ENCODE measurements around the gene PLEKHA3. TPM values are rescaled to one million over a fixed set of nuclear protein-coding genes. Genes with fewer than 3 reads are reported as not detected.

Gene PLEKHA3
- total and polyA plus RNA-seq, 10 of the 15 experiments (the other 5 are each of a cell fraction or from before 2014, with no cell fraction given): 1.4 to 21.1 (median 7.4) TPM

DNA sequence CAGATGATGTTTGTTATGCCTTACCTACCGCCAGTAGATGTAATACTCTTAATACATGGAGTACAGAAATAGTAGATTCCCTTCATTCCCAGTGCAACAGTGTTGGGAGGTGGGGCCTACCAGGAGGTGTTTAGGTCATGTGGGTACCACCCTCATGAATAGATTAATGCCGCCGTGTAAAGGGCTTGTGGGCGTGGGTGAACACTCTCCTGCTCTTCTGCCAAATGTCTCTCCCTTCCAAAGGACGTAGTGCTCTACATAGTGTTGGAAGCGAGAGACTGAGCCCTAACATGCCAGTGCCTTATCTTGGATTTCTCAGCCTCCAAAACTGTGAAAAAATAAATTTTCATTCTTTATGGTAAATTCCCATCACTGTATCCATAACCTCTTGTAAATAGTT lies 30.1 kb downstream of the PLEKHA3 start:
- ATAC-seq (no peak), FAIRE-seq (no peak), DNase-seq (ENCODE audit: low read depth, low spot score) (no peak)
- SMC1A ChIA-PET (ENCODE audit: uncharacterized antibody, unreplicated experiment): no interaction called here
- no TSS peak for BruUV-seq (replicated peaks)
- in situ Hi-C loops (cut with MboI): no loop called here
- 93% methylated on average over 6 of the region's 6 CpGs for WGBS (ENCODE audit: insufficient coverage, insufficient replicate concordance, low lambda C conversion rate, missing lambda C conversion rate)
- H3K27ac ChIP-seq (ENCODE audit: control insufficient read depth, insufficient read depth): no peak overlapping the region
- H3K4me1 ChIP-seq (ENCODE audit: control insufficient read depth, insufficient read depth, low read length): no peaks in the 10 kb centered on the region
- TF ChIP-seq NFXL1 (IDR thresholded peaks at IDR 0.05; ENCODE audit: borderline replicate concordance): no peak
- TF ChIP-seq CBX5 (IDR thresholded peaks at IDR 0.05; ENCODE audit: low read depth): no peak
- no peaks in the 10 kb centered on the region for H4K20me1 ChIP-seq (ENCODE audit: control insufficient read depth, insufficient read depth)
- CTCF ChIA-PET: no interaction called here
- no peaks in the 10 kb centered on the region for H3K79me2 ChIP-seq (ENCODE audit: control insufficient read depth, insufficient read depth, low read length)
- H3K4me3 ChIP-seq: no peak overlapping the region
- no peak overlapping the region for H2AFZ ChIP-seq (ENCODE audit: control insufficient read depth, low read depth, low read length)
- intact Hi-C loops (cut with micrococcal nuclease; ENCODE audit: unreplicated experiment): no loop called here
- RAD21 ChIA-PET (ENCODE audit: unreplicated experiment): no interaction called here
- POLR2A ChIA-PET: no interaction called here
- H3K9ac ChIP-seq (ENCODE audit: control insufficient read depth, insufficient read depth, low read length): no peak overlapping the region
- no peaks in the 10 kb centered on the region; a peak in 1 of 4 replicates for H3K36me3 ChIP-seq (ENCODE audit: control insufficient read depth in 2 of 2, insufficient read depth in 2 of 2, low read length in 1 of 2)
- no peak overlapping the region for H3K4me2 ChIP-seq (ENCODE audit: control insufficient read depth, insufficient read depth)
- no peaks in the 10 kb centered on the region for H3K9me3 ChIP-seq (replicated peaks; ENCODE audit: control insufficient read depth, insufficient read depth, low read length)
- no peaks in the 10 kb centered on the region for H3K27me3 ChIP-seq (replicated peaks in 1 of 2; ENCODE audit: control insufficient read depth in 2 of 2, insufficient read depth in 2 of 2, low read length in 1 of 2)

DNA sequence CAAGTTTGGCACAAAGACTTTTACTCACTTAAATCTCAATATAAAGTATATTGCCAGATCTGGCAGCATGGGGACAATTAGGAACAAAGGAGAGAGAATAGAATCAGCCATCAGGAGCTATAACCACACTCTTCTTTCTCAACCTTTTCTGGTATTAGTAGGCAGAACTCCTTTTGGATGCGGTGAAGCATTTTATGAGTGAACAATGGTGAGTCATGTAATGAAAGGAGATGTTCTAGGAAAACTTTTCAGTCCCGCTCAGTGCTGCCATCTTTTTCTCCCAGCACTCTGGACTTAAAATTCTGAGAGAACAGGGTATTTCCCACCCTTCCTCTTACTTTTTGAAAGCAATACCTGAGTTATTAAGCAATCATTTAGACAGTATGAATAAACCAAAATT lies 32.2 kb downstream of the PLEKHA3 start:
- H3K36me3 ChIP-seq (ENCODE audit: control insufficient read depth in 2 of 2, insufficient read depth in 2 of 2, low read length in 1 of 2): no peaks in the 10 kb centered on the region; a peak in 1 of 4 replicates
- FAIRE-seq (no peak), ATAC-seq (no peak), DNase-seq (ENCODE audit: low read depth, low spot score) (no peak)
- ChIA-PET CTCF (no interaction called here), POLR2A (interaction anchor here (0.9 to 1.1 kb wide), 2 partner anchors 15 to 16 kb away, joined by 3 read pairs; no protein-coding TSS in a partner anchor), RAD21 (ENCODE audit: unreplicated experiment) (interaction anchor here (1.1 kb wide), 1 partner anchor 30 kb away, joined by 3 read pairs; no protein-coding TSS in a partner anchor), SMC1A (ENCODE audit: uncharacterized antibody, unreplicated experiment) (interaction anchor here (1.3 to 1.6 kb wide), 2 partner anchors 11 to 30 kb away, joined by 4 read pairs; no protein-coding TSS in a partner anchor)
- H2AFZ ChIP-seq (ENCODE audit: control insufficient read depth, low read depth, low read length): no peak overlapping the region
- no peak overlapping the region for H3K4me3 ChIP-seq
- no TSS peak for BruUV-seq (replicated peaks)
- no peaks in the 10 kb centered on the region for H3K27me3 ChIP-seq (replicated peaks in 1 of 2; ENCODE audit: control insufficient read depth in 2 of 2, insufficient read depth in 2 of 2, low read length in 1 of 2)
- H3K4me2 ChIP-seq (ENCODE audit: control insufficient read depth, insufficient read depth): no peak overlapping the region
- 82% methylated on average over 2 of the region's 2 CpGs for WGBS (ENCODE audit: insufficient coverage, insufficient replicate concordance, low lambda C conversion rate, missing lambda C conversion rate)
- intact Hi-C loops (cut with micrococcal nuclease; ENCODE audit: unreplicated experiment): no loop called here
- no peaks in the 10 kb centered on the region for H4K20me1 ChIP-seq (ENCODE audit: control insufficient read depth, insufficient read depth)
- H3K4me1 ChIP-seq (ENCODE audit: control insufficient read depth, insufficient read depth, low read length): no peaks in the 10 kb centered on the region
- no peaks in the 10 kb centered on the region for H3K9me3 ChIP-seq (replicated peaks; ENCODE audit: control insufficient read depth, insufficient read depth, low read length)
- TF ChIP-seq RUNX3 (IDR thresholded peaks at IDR 0.05; ENCODE audit: low read length) (no peak), NFYB (IDR thresholded peaks at IDR 0.05; ENCODE audit: insufficient read depth, low read depth, low read length) (no peak), CREM (IDR thresholded peaks at IDR 0.05; ENCODE audit: low read depth) (no peak), ZZZ3 (IDR thresholded peaks at IDR 0.05; ENCODE audit: control insufficient read depth, insufficient read length, low read depth) (no peak), CHD1 (IDR thresholded peaks at IDR 0.05; ENCODE audit: low read depth, low read length) (no peak), MYC (IDR thresholded peaks at IDR 0.05; ENCODE audit: insufficient read depth, insufficient read length, insufficient replicate concordance, low read length, severe bottlenecking) (no peak), NRF1 (conservative IDR thresholded peaks at IDR 0.05; ENCODE audit: low read depth, low read length) (no peak), RELA (IDR thresholded peaks at IDR 0.05; ENCODE audit: borderline replicate concordance, partially characterized antibody) (no peak)
- H3K79me2 ChIP-seq (ENCODE audit: control insufficient read depth, insufficient read depth, low read length): no peaks in the 10 kb centered on the region
- in situ Hi-C loops (cut with MboI): no loop called here
- H3K27ac ChIP-seq (ENCODE audit: control insufficient read depth, insufficient read depth): no peak overlapping the region
- no peak overlapping the region for H3K9ac ChIP-seq (ENCODE audit: control insufficient read depth, insufficient read depth, low read length)

All from GM12878 (cell line).